RPMI7951 (cell line): ENCODE results near the gene ZFAND5. TPM values are rescaled to one million over a fixed set of nuclear protein-coding genes. Genes with fewer than 3 reads are reported as not detected.

ENCODE experiments used
- DNase-seq: peaks from one replicate; pipeline ENCODE4 v3.0.0-alpha.2; 2012; ENCODE audit warnings: low read depth
- total RNA-seq: library from RNA; depleted of rRNA; stranded (reverse); fragments of >200 nt; shearing (Covaris generic); gene quantifications from 2 replicates; pipeline ENCODE4 v1.2.3, GENCODE V29; 2014; rRNA removed

Gene ZFAND5
- total RNA-seq, 1 experiment from 2014 or later, result 115 TPM

GRCh38 chr9:72324974-72325373 is 40.0 kb downstream of the ZFAND5 start:
- DNase-seq, result no peak

GRCh38 chr9:72322678-72323077 is 42.3 kb downstream of the ZFAND5 start:
- DNase-seq, result no peak

GRCh38 chr9:72322259-72322658 is 42.7 kb downstream of the ZFAND5 start:
- DNase-seq, result no peak

GRCh38 chr9:72315510-72316311 is 49.3 kb downstream of the ZFAND5 start:
- DNase-seq, result peak; percentile 83

GRCh38 chr9:72315089-72315509 is 49.9 kb downstream of the ZFAND5 start:
- DNase-seq, result peak; percentile 69

GRCh38 chr9:72313507-72313906 is 51.5 kb downstream of the ZFAND5 start:
- DNase-seq, result no peak

GRCh38 chr9:72312386-72312987 is 52.5 kb downstream of the ZFAND5 start:
- no peak for DNase-seq

- no peak for DNase-seq
These were observed 55.5 kb downstream of the ZFAND5 start for GRCh38 chr9:72309364-72310133.

- DNase-seq, result no peak
These were observed 58.2 kb downstream of the ZFAND5 start for GRCh38 chr9:72306761-72307160.

- no peak for DNase-seq
These were observed 59.3 kb downstream of the ZFAND5 start for GRCh38 chr9:72305707-72306106.

- peak; percentile 57 for DNase-seq
These were observed 59.9 kb downstream of the ZFAND5 start for GRCh38 chr9:72305102-72305546.

GRCh38 chr9:72304538-72304937 is 60.5 kb downstream of the ZFAND5 start:
- no peak for DNase-seq

Other genes starting within 250 kb of the ZFAND5 start
- under 0.01 and 0.20 TPM in 2 replicates for gene GDA, start 215.8 kb downstream of the ZFAND5 start, total RNA-seq
- 0.29 TPM in 1 of 2 replicates, not detected in the other for gene TMC1, start 156.4 kb upstream of the ZFAND5 start, total RNA-seq